Dermis microvascular lymphatic vessel endothelial cell (primary cell): ENCODE results near the gene RBM44. TPM values are rescaled to one million over a fixed set of nuclear protein-coding genes. Genes with fewer than 3 reads are reported as not detected.
"Not testable (repeated sequence)": the region's sequence is repeated elsewhere in the genome, so short reads cannot be mapped to it uniquely, and the experiment has no call there.

ENCODE experiments used
- DNase-seq, 2 donors: peaks; one replicate each; pipeline versions ENCODE4 v3.0.0 to v3.0.0-alpha.2; 2010; ENCODE audit warnings: low read depth in 2 of 2
- total RNA-seq: library from RNA; depleted of rRNA; stranded (reverse); fragments of >200 nt; gene quantifications from 2 replicates; pipeline ENCODE4 v1.2.1, GENCODE V29; 2014

RBM44 gene
- total RNA-seq, 1 donor from 2014 or later: 0.26 TPM

- peak; percentile 70 to 77 for DNase-seq
Observed at GRCh38 chr2:237858294-237859081, 59.9 kb downstream of the RBM44 start.

- DNase-seq: no peak
Observed at GRCh38 chr2:237859082-237859433, 60.5 kb downstream of the RBM44 start.

GRCh38 chr2:237859533-237860272, 61.1 kb downstream of the RBM44 start, which contains the start of gene RAMP1:
Gene RAMP1 (plus strand): TSS chr2:237859623. CDS start chr2:237859676, 53 bp downstream.
- DNase-seq: no peak

GRCh38 chr2:237860273-237860935, 61.8 kb downstream of the RBM44 start:
- no peak for DNase-seq

- no peak for DNase-seq
Observed at GRCh38 chr2:237861875-237862527, 63.4 kb downstream of the RBM44 start.

- DNase-seq: no peak
Observed at GRCh38 chr2:237862528-237862895, 63.9 kb downstream of the RBM44 start.

- DNase-seq: no peak
Observed at GRCh38 chr2:237863102-237863511, 64.5 kb downstream of the RBM44 start.

- DNase-seq: no peak
Observed at GRCh38 chr2:237863689-237864443, 65.3 kb downstream of the RBM44 start.

- DNase-seq: no peak
Observed at GRCh38 chr2:237864444-237864931, 65.9 kb downstream of the RBM44 start.

- peak in 1 of 2 donors; percentile 28 for DNase-seq
Observed at GRCh38 chr2:237864940-237865622, 66.5 kb downstream of the RBM44 start.

GRCh38 chr2:237865623-237866041, 67.1 kb downstream of the RBM44 start:
- DNase-seq: no peak

GRCh38 chr2:237866101-237866621, 67.6 kb downstream of the RBM44 start:
- DNase-seq: peak in 1 of 2 donors; percentile 49

GRCh38 chr2:237867465-237867864, 68.9 kb downstream of the RBM44 start:
- DNase-seq: no peak

GRCh38 chr2:237868074-237868473, 69.5 kb downstream of the RBM44 start:
- not testable (repeated sequence) for DNase-seq

- DNase-seq: no peak
Observed at GRCh38 chr2:237868631-237869342, 70.2 kb downstream of the RBM44 start.

- no peak for DNase-seq
Observed at GRCh38 chr2:237869343-237870102, 70.9 kb downstream of the RBM44 start.

GRCh38 chr2:237870126-237870525, 71.5 kb downstream of the RBM44 start:
- DNase-seq: no peak
